OCI-LY3 (cell line): Measurements from ENCODE around the gene RGCC.
A peak's percentile ranks its signal among the peaks of the same experiment; 100 is the strongest.
"Not testable (repeated sequence)": the region's sequence is repeated elsewhere in the genome, so short reads cannot be mapped to it uniquely, and the experiment has no call there.

Source experiments
- H2AFZ ChIP-seq: fragments of 200-600, 300-600 bp; shearing (Covaris generic); 2 replicates; pipeline ENCODE4 v1.6.0; 2014; ENCODE audit warnings: antibody characterized with exemption, low read depth, low read length
- H3K27ac ChIP-seq: fragments of 200-600, 300-600 bp; sonication (generic); 2 replicates; pipeline ENCODE4 v1.5.1; 2014; ENCODE audit warnings: mild to moderate bottlenecking, low read length, moderate library complexity, mixed read lengths
- H3K27me3 ChIP-seq: fragments of 200-600, 300-600 bp; sonication (generic); 2 replicates; pipeline ENCODE4 v1.6.1; 2014; ENCODE audit warnings: low read depth, low read length, mixed read lengths
- H3K36me3 ChIP-seq: fragments of 200-600, 300-600 bp; sonication (generic); replicated peaks from 2 replicates; pipeline ENCODE3; 2014; ENCODE audit warnings: low read depth, low read length, mixed read lengths
- H3K4me1 ChIP-seq: fragments of 300-600, 200-600 bp; sonication (generic); 2 replicates; pipeline ENCODE4 v1.6.1; 2014; ENCODE audit warnings: low read length, mixed read lengths
- H3K4me2 ChIP-seq: fragments of 200-600, 300-600 bp; sonication (generic); 2 replicates; pipeline ENCODE4 v1.6.1; 2014; ENCODE audit warnings: low read length, mixed read lengths
- H3K4me3 ChIP-seq: fragments of 300-600, 200-600 bp; sonication (generic); 2 replicates; pipeline ENCODE4 v1.5.1; 2014; ENCODE audit warnings: antibody characterized with exemption, mild to moderate bottlenecking, low read length, moderate library complexity
- H3K79me2 ChIP-seq: fragments of 300-600, 200-600 bp; shearing (Covaris generic); 2 replicates; pipeline ENCODE4 v1.6.1; 2014; ENCODE audit warnings: mild to moderate bottlenecking, low read length, mixed read lengths
- H3K9ac ChIP-seq: fragments of 300-600, 200-600 bp; shearing (Covaris generic); 2 replicates; pipeline ENCODE4 v1.6.0; 2014; ENCODE audit warnings: mild to moderate bottlenecking, low read length, moderate library complexity
- H3K9me3 ChIP-seq: fragments of 200-600, 300-600 bp; shearing (Covaris generic); 2 replicates; pipeline ENCODE4 v1.6.1; 2014; ENCODE audit warnings: low read length, mixed read lengths; ENCODE audit not compliant: insufficient read depth
- H4K20me1 ChIP-seq: fragments of 200-600, 300-600 bp; sonication (generic); 2 replicates; pipeline ENCODE4 v1.6.1; 2016; ENCODE audit warnings: low read length, mixed read lengths; ENCODE audit not compliant: insufficient read depth
- CTCF ChIP-seq: fragments of 200-600, 300-600 bp; sonication (generic); IDR thresholded peaks from 2 replicates; pipeline ENCODE4 v1.5.1; 2014; ENCODE audit warnings: antibody characterized with exemption, low read length, low read depth
- EZH2phosphoT487 ChIP-seq: fragments of 200-600 bp; shearing (Covaris generic); IDR thresholded peaks from 2 replicates; pipeline ENCODE4 v1.6.1; 2018; ENCODE audit warnings: antibody characterized with exemption, mixed run types, low read depth

The RGCC gene

DNA sequence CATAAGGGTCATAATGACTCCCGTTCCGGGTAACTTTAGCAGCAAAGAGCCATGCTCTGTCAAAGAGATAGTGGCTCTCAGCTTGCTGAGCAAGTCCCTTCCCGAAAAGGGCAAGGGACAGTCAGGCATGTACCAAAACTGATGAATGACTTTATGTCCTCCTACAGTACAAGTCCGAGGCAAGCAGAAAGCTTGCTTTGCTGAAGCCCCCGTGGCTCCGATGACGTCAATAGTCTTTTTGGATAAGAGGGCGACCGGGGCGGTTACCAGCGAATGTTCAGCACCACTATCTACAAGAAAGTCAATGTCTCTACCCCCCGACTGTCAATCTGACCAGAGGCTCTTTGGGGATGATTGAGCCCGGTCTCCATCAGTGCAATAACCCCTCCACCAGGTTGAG, 34.1 kb upstream of the RGCC start:
- H2AFZ ChIP-seq, H3K4me1 ChIP-seq, H3K27me3 ChIP-seq, H3K4me2 ChIP-seq, H4K20me1 ChIP-seq, H3K4me3 ChIP-seq, H3K36me3 ChIP-seq, H3K79me2 ChIP-seq, H3K9me3 ChIP-seq, H3K9ac ChIP-seq, H3K27ac ChIP-seq: not testable (repeated sequence)

GRCh38 chr13:41424675-41425074, 32.7 kb upstream of the RGCC start:
- not testable (repeated sequence) for H3K27ac ChIP-seq, H3K4me1 ChIP-seq, H3K27me3 ChIP-seq, H3K4me3 ChIP-seq, H4K20me1 ChIP-seq, H2AFZ ChIP-seq, H3K4me2 ChIP-seq, H3K79me2 ChIP-seq, H3K9ac ChIP-seq, H3K36me3 ChIP-seq, H3K9me3 ChIP-seq

GRCh38 chr13:41426047-41426446, 31.3 kb upstream of the RGCC start:
- H3K4me3 ChIP-seq: no peak overlapping the region
- H3K4me1 ChIP-seq: no peaks in the 10 kb centered on the region
- H3K4me2 ChIP-seq: no peak overlapping the region
- H3K27ac ChIP-seq: no peak overlapping the region
- H4K20me1 ChIP-seq: no peaks in the 10 kb centered on the region
- H3K79me2 ChIP-seq: no peaks in the 10 kb centered on the region
- TF ChIP-seq EZH2phosphoT487: no peak
- no peaks in the 10 kb centered on the region for H3K36me3 ChIP-seq
- H3K9ac ChIP-seq: no peak overlapping the region
- no peaks in the 10 kb centered on the region for H3K27me3 ChIP-seq
- no peaks in the 10 kb centered on the region for H3K9me3 ChIP-seq
- no peak overlapping the region for H2AFZ ChIP-seq

- no peak overlapping the region for H2AFZ ChIP-seq
- H3K4me2 ChIP-seq: peak overlapping the region; percentile 7; the same call in 1 of the 2 replicates
- no peak overlapping the region for H3K9ac ChIP-seq
- no peaks in the 10 kb centered on the region for H4K20me1 ChIP-seq
- H3K4me3 ChIP-seq: no peak overlapping the region
- no peaks in the 10 kb centered on the region for H3K79me2 ChIP-seq
- no peaks in the 10 kb centered on the region for H3K9me3 ChIP-seq
- no peak overlapping the region for H3K27ac ChIP-seq
- TF ChIP-seq EZH2phosphoT487 (no peak), CTCF (no peak)
- H3K27me3 ChIP-seq: no peaks in the 10 kb centered on the region
- no peaks in the 10 kb centered on the region for H3K4me1 ChIP-seq
- H3K36me3 ChIP-seq: no peaks in the 10 kb centered on the region
Observed at GRCh38 chr13:41427666-41428065, 29.7 kb upstream of the RGCC start.

DNA sequence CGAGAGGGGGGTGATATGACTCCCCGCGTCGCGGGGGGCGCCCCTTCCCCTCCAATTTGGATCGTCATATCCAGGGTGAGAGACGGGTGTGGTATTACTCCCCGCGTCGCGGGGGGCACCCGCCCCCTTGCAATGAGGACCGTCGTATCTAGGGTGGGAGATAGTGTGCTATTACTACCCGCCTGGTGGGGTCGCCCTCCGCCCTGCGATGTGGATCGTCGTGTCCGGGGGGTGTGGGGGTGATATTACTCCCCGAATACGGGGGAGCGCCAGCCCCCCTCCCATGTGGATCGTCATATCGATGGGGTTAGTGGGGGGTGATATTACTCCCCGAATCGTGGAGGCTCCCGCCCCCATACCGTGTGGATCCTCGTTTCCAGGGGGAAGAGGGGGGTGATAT, 29.2 kb upstream of the RGCC start:
- H3K27ac ChIP-seq: no peak overlapping the region
- no peaks in the 10 kb centered on the region for H3K4me1 ChIP-seq
- no peak overlapping the region for H3K9ac ChIP-seq
- no peak overlapping the region for H3K4me3 ChIP-seq
- H3K79me2 ChIP-seq: no peaks in the 10 kb centered on the region
- H3K9me3 ChIP-seq: no peaks in the 10 kb centered on the region
- TF ChIP-seq CTCF (no peak; the same call in 1 of the 2 replicates), EZH2phosphoT487 (no peak)
- H3K36me3 ChIP-seq: no peaks in the 10 kb centered on the region
- no peaks in the 10 kb centered on the region for H4K20me1 ChIP-seq
- 0 out of 2 replicates have a peak overlapping the region, but pooled peaks have one; percentile 7 for H3K4me2 ChIP-seq
- H3K27me3 ChIP-seq: no peaks in the 10 kb centered on the region
- no peak overlapping the region for H2AFZ ChIP-seq

DNA sequence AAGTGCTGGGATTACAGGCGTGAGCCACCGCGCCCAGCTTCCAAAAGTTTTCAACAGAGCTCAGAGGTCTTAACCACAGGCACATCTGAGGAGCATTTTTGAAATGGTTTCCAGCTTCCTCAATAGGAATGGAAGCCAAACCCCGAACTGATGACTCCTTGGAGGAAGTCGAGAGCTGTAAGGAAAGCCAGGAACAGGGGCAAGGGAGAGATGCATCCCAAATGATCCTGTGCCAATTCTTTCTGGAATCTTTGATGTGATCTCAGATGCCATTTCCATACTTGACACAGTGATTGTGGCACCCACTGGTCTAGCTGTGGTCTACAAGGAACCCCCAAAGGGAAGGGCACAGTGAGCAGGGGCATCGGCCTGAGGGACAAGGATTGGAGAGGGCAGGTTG, 23.3 kb upstream of the RGCC start:
- H3K27ac ChIP-seq, H4K20me1 ChIP-seq, H3K4me2 ChIP-seq, H3K79me2 ChIP-seq, H3K4me1 ChIP-seq, H2AFZ ChIP-seq, H3K36me3 ChIP-seq, H3K9me3 ChIP-seq, H3K4me3 ChIP-seq, H3K9ac ChIP-seq, H3K27me3 ChIP-seq: not testable (repeated sequence)
